DND-41 (cell line): ENCODE results near the gene MYOD1.

Experiments
- ATAC-seq: fragments of 200-7000 bp; cut with Tn5 transposase; 3 replicates; pipeline ENCODE4 v1.9.1; 2021; ENCODE audit warnings: low read depth; ENCODE audit not compliant: insufficient read depth
- DNase-seq: peaks from one replicate; pipeline ENCODE4 v3.0.0-alpha.2; 2020
- H2AFZ ChIP-seq: 2 replicates; pipeline ENCODE4 v1.6.0; 2012; ENCODE audit warnings: low read depth, low read length
- H3K27ac ChIP-seq: 2 replicates; pipeline ENCODE4 v1.5.1; 2012; ENCODE audit warnings: low read length, inconsistent platforms
- H3K27me3 ChIP-seq: fragments of 200-600 bp; sonication (generic); 2 replicates; pipeline ENCODE4 v1.6.0; 2012; ENCODE audit warnings: low read length, mild to moderate bottlenecking, inconsistent platforms; ENCODE audit not compliant: insufficient read depth, poor library complexity
- H3K36me3 ChIP-seq: 2 replicates; pipeline ENCODE4 v1.5.1; 2012; ENCODE audit warnings: low read length, inconsistent platforms; ENCODE audit not compliant: insufficient read depth
- H3K4me1 ChIP-seq: 2 replicates; pipeline ENCODE4 v1.5.1; 2012; ENCODE audit warnings: mild to moderate bottlenecking, low read length; ENCODE audit not compliant: insufficient read depth
- H3K4me2 ChIP-seq: 2 replicates; pipeline ENCODE4 v1.6.0; 2012; ENCODE audit warnings: mild to moderate bottlenecking, moderate library complexity, low read length, inconsistent platforms; ENCODE audit not compliant: insufficient read depth
- H3K4me3 ChIP-seq, 2 experiments: fragments of 200-600 bp in 1 of 2; shearing (Covaris generic) in 1 of 2; 2 replicates each; pipeline ENCODE4 v1.5.1; 2012 to 2016; ENCODE audit warnings: inconsistent platforms in 2 of 2, low read length in 2 of 2, mild to moderate bottlenecking in 2 of 2, low read depth in 1 of 2, moderate library complexity in 1 of 2
- H3K79me2 ChIP-seq: 2 replicates; pipeline ENCODE4 v1.6.0; 2012; ENCODE audit warnings: low read length, inconsistent platforms; ENCODE audit not compliant: insufficient read depth
- H3K9ac ChIP-seq: 2 replicates; pipeline ENCODE4 v1.6.0; 2012; ENCODE audit warnings: low read depth, mild to moderate bottlenecking, inconsistent platforms, low read length, moderate library complexity
- H3K9me3 ChIP-seq: 2 replicates; pipeline ENCODE4 v1.5.1; 2012; ENCODE audit warnings: low read length, moderate library complexity, mild to moderate bottlenecking, inconsistent platforms; ENCODE audit not compliant: insufficient read depth, severe bottlenecking
- H4K20me1 ChIP-seq: 2 replicates; pipeline ENCODE4 v1.6.0; 2012; ENCODE audit warnings: low read length; ENCODE audit not compliant: insufficient read depth
- CTCF ChIP-seq: IDR thresholded peaks from 2 replicates; pipeline ENCODE4 v1.5.1; 2012; ENCODE audit warnings: borderline replicate concordance, low read length, moderate library complexity, mild to moderate bottlenecking; ENCODE audit not compliant: poor library complexity, severe bottlenecking; ENCODE audit errors: extremely low read depth
- EZH2 ChIP-seq: IDR thresholded peaks from 3 replicates; pipeline ENCODE4 v1.6.1; 2012; ENCODE audit warnings: borderline replicate concordance, low read depth, mild to moderate bottlenecking, moderate library complexity, low read length, inconsistent platforms; ENCODE audit not compliant: severe bottlenecking

MYOD1 gene

DNA sequence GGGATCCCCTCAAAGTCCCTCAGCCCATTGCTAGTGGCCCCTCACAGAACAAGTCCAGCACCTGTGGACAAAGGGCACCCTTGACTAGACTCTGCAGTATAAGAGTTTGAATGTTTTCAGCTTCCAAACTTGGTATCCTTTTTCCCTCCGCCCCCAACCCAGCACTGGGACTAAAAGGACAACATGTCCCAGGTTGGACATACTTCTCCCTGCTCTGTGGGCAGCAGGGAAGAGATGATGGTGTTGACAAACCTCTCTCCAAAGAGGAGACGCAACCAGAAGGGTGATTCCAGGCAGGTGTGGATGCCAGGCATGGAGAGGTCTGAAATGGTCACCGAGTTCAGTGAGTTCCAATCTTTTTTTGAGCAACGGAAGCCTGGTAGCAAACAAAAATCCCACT lies 4.5 kb upstream of the MYOD1 start:
- no peaks in the 10 kb centered on the region for H3K36me3 ChIP-seq
- H2AFZ ChIP-seq = no peak overlapping the region
- H4K20me1 ChIP-seq = no peaks in the 10 kb centered on the region; the same call in 1 of the 2 replicates
- no peaks in the 10 kb centered on the region for H3K9me3 ChIP-seq
- no peak overlapping the region for H3K27ac ChIP-seq
- peaks cover 44% of the 10 kb centered on the region for H3K27me3 ChIP-seq
- H3K4me3 ChIP-seq = no peak overlapping the region
- no peak overlapping the region for H3K4me2 ChIP-seq
- no peak for ATAC-seq
- no peaks in the 10 kb centered on the region for H3K79me2 ChIP-seq
- TF ChIP-seq EZH2 (no peak), CTCF (no peak)
- no peak overlapping the region for H3K9ac ChIP-seq
- H3K4me1 ChIP-seq = no peaks in the 10 kb centered on the region
- no peak for DNase-seq

GRCh38 chr11:17716807-17717206 lies 2.6 kb upstream of the MYOD1 start:
- no peaks in the 10 kb centered on the region for H3K36me3 ChIP-seq
- no peaks in the 10 kb centered on the region for H3K79me2 ChIP-seq
- H3K4me3 ChIP-seq = no peak overlapping the region
- no peak overlapping the region for H3K27ac ChIP-seq
- no peak for ATAC-seq
- H3K9me3 ChIP-seq = no peaks in the 10 kb centered on the region
- H3K4me1 ChIP-seq = no peaks in the 10 kb centered on the region
- DNase-seq = no peak
- H3K9ac ChIP-seq = no peak overlapping the region
- TF ChIP-seq CTCF (no peak), EZH2 (no peak)
- peaks cover 25% of the 10 kb centered on the region for H3K27me3 ChIP-seq
- no peak overlapping the region for H2AFZ ChIP-seq
- H4K20me1 ChIP-seq = no peaks in the 10 kb centered on the region; the same call in 1 of the 2 replicates
- no peak overlapping the region for H3K4me2 ChIP-seq

DNA sequence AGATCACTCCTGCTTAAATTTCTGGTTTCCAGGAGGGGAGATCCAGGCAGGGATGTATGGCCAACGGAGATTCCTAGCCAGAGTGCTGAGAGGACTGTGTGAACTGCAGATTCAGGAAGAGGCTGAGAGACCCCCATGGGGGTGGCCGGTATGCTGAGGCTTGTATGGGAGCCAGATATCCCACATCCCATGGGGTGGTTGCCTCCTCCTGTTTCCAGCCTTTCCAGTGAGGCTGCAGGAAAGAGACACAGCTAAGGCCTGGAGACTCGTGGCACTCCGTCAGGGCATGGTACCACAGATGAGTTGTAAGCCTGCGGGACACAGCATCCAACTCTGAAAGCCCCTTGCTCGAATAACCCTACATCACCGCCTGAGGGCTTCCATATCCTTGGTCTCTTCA lies 1.4 kb upstream of the MYOD1 start:
- Histone ChIP-seq H3K9me3 (no peaks in the 10 kb centered on the region), H3K9ac (no peak overlapping the region), H3K36me3 (no peaks in the 10 kb centered on the region), H4K20me1 (no peaks in the 10 kb centered on the region; the same call in 1 of the 2 replicates), H3K4me1 (no peaks in the 10 kb centered on the region), H3K27me3 (peaks cover 20% of the 10 kb centered on the region), H3K4me3 (no peak overlapping the region), H2AFZ (no peak overlapping the region), H3K4me2 (no peak overlapping the region), H3K27ac (no peak overlapping the region), H3K79me2 (no peaks in the 10 kb centered on the region)
- TF ChIP-seq CTCF (no peak), EZH2 (no peak)
- ATAC-seq (no peak), DNase-seq (no peak)

DNA sequence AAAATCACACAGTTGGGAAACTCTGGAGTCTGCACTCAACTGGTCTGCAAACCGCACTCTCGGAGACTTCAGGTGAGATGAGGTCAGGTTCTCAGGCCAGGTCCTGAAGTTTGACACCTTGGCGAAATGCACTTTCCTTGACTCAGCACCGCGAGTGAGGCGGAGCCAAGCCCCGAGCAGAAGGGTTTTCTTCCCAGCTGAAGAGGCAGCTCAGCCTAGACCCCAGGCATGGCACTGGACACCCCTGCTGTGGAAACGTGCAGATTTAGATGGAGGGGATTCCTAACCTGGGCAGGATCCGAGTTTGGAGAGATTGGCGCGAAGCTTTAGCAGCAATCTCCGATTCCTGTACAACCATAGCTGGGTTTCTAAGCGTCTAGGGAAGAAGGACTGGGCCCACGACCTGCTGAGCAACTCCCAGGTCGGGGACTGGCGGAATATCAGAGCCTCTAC lies 835 bp upstream of the MYOD1 start:
- no peak overlapping the region for H3K9ac ChIP-seq
- no peak overlapping the region for H3K4me3 ChIP-seq
- DNase-seq (no peak), ATAC-seq (no peak)
- no peak overlapping the region for H3K27ac ChIP-seq
- no peaks in the 10 kb centered on the region for H3K4me1 ChIP-seq
- no peaks in the 10 kb centered on the region; the same call in 1 of the 2 replicates for H4K20me1 ChIP-seq
- no peak overlapping the region for H3K4me2 ChIP-seq
- H3K27me3 ChIP-seq = peaks cover 20% of the 10 kb centered on the region
- H3K79me2 ChIP-seq = no peaks in the 10 kb centered on the region
- H3K9me3 ChIP-seq = no peaks in the 10 kb centered on the region
- no peaks in the 10 kb centered on the region for H3K36me3 ChIP-seq
- TF ChIP-seq CTCF = no peak
- no peak for TF ChIP-seq EZH2
- no peak overlapping the region for H2AFZ ChIP-seq
